Tibial nerve (tissue), 4 donors: ENCODE results near the gene OPN1SW.

Experiments used
- EP300 ChIP-seq, 2 donors: sonication (generic); formaldehyde crosslinking; IDR thresholded peaks; one replicate each; pipeline ENCODE4 v1.6.1; 2017; ENCODE audit warnings: antibody characterized with exemption in 2 of 2, mild to moderate bottlenecking in 1 of 2
- POLR2A ChIP-seq, 2 donors: fragments of 450-650 bp; IDR thresholded peaks; one replicate each; pipeline ENCODE4 v1.6.1; 2017; ENCODE audit warnings: antibody characterized with exemption in 2 of 2, mild to moderate bottlenecking in 2 of 2, moderate library complexity in 2 of 2
- TF ChIP-seq, protein P1 (sequence below), 5 experiments: fragments of 200-600 bp in 3 of 5; fragments of 450-650 bp in 2 of 5; sonication (generic) in 3 of 5; IDR thresholded peaks; one replicate each; pipeline ENCODE4 v1.5.1; 2016 to 2019; ENCODE audit warnings: antibody characterized with exemption in 5 of 5, mild to moderate bottlenecking in 3 of 5, moderate library complexity in 2 of 5

DNA sequence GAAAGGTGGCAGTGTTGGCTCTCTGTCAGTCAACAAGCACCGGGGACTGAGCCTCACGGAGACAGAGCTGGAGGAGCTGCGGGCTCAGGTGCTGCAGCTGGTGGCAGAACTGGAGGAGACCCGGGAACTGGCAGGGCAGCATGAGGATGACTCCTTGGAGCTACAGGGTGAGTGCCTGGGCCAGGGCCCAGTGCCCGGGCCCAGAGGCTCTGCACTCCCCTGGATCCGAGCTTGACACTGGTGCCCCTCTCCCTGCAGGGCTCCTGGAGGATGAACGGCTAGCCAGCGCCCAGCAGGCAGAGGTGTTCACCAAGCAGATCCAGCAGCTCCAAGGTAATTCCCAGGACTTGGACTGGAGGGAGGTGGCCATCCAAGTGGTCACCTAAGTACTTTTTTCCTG lies 18.8 kb upstream of the OPN1SW start:
- TF ChIP-seq, protein P1, sequence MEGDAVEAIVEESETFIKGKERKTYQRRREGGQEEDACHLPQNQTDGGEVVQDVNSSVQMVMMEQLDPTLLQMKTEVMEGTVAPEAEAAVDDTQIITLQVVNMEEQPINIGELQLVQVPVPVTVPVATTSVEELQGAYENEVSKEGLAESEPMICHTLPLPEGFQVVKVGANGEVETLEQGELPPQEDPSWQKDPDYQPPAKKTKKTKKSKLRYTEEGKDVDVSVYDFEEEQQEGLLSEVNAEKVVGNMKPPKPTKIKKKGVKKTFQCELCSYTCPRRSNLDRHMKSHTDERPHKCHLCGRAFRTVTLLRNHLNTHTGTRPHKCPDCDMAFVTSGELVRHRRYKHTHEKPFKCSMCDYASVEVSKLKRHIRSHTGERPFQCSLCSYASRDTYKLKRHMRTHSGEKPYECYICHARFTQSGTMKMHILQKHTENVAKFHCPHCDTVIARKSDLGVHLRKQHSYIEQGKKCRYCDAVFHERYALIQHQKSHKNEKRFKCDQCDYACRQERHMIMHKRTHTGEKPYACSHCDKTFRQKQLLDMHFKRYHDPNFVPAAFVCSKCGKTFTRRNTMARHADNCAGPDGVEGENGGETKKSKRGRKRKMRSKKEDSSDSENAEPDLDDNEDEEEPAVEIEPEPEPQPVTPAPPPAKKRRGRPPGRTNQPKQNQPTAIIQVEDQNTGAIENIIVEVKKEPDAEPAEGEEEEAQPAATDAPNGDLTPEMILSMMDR (IDR thresholded peaks at IDR 0.05): no peak
- no peak for TF ChIP-seq POLR2A (IDR thresholded peaks at IDR 0.05)
- TF ChIP-seq EP300 (IDR thresholded peaks at IDR 0.05): no peak
